OCI-LY7 (cell line): Measurements from ENCODE around the gene U2SURP. TPM values are rescaled to one million over a fixed set of nuclear protein-coding genes. Genes with fewer than 3 reads are reported as not detected.

Source experiments
- BruUV-seq: library from RNA; stranded (reverse); fragments of 400-500 nt; replicated peaks from 2 replicates; lab custom pipeline; 2021; lab: Mats Ljungman, UMichigan
- CTCF ChIA-PET: fragments of 300-600 bp; sonication (Branson Sonifier 250); formaldehyde crosslinking; loops from one replicate; lab custom pipeline; 2022; ENCODE audit warnings: antibody characterized with exemption; ENCODE audit not compliant: unreplicated experiment; lab: Charles Lee
- POLR2A ChIA-PET: fragments of 300-600 bp; sonication (Branson Sonifier 250); formaldehyde crosslinking; loops from one replicate; lab custom pipeline; 2022; ENCODE audit warnings: antibody characterized with exemption; lab: Charles Lee
- DNase-seq: peaks from one replicate; pipeline ENCODE4 v3.0.0-alpha.2; 2015; ENCODE audit warnings: low spot score
- H2AFZ ChIP-seq: fragments of 200-600 bp; sonication (generic), shearing (Covaris generic); 2 replicates; pipeline ENCODE4 v1.6.1; 2014; ENCODE audit warnings: mild to moderate bottlenecking, antibody characterized with exemption, low read length, moderate library complexity
- H3K27ac ChIP-seq: fragments of 200-600 bp; sonication (generic); 2 replicates; pipeline ENCODE4 v1.5.1; 2014; ENCODE audit warnings: mixed run types, low read depth, mild to moderate bottlenecking, moderate library complexity, low read length, inconsistent platforms; ENCODE audit not compliant: poor library complexity, severe bottlenecking
- H3K36me3 ChIP-seq: fragments of 200-600 bp; sonication (generic); 2 replicates; pipeline ENCODE4 v1.6.1; 2014; ENCODE audit warnings: mild to moderate bottlenecking, antibody characterized with exemption, low read length, moderate library complexity, mixed read lengths; ENCODE audit not compliant: insufficient read depth
- H3K4me1 ChIP-seq: fragments of 200-600 bp; sonication (generic); 2 replicates; pipeline ENCODE4 v1.5.1; 2014; ENCODE audit warnings: mild to moderate bottlenecking, low read length; ENCODE audit not compliant: insufficient read depth, poor library complexity, severe bottlenecking
- H3K4me2 ChIP-seq: fragments of 200-600 bp; sonication (generic); 2 replicates; pipeline ENCODE4 v1.6.1; 2014; ENCODE audit warnings: mild to moderate bottlenecking, low read length
- H3K4me3 ChIP-seq: fragments of 200-600 bp; sonication (generic); 2 replicates; pipeline ENCODE4 v1.5.1; 2014; ENCODE audit warnings: mild to moderate bottlenecking, low read depth, low read length; ENCODE audit not compliant: poor library complexity, severe bottlenecking
- H3K79me2 ChIP-seq: fragments of 200-600 bp; sonication (generic); 2 replicates; pipeline ENCODE4 v1.6.1; 2016; ENCODE audit warnings: low read depth, mild to moderate bottlenecking, low read length, moderate library complexity, mixed read lengths; ENCODE audit not compliant: insufficient read depth
- H3K9me2 ChIP-seq: fragments of 200-600 bp; sonication (generic); 2 replicates; pipeline ENCODE4 v1.6.1; 2016; ENCODE audit warnings: mild to moderate bottlenecking, low read length, mixed read lengths; ENCODE audit not compliant: insufficient read depth
- H3K9me3 ChIP-seq: fragments of 200-600 bp; sonication (generic); 2 replicates; pipeline ENCODE4 v1.6.1; 2014; ENCODE audit warnings: mild to moderate bottlenecking, mixed run types, low read length, mixed read lengths
- H4K20me1 ChIP-seq: fragments of 200-600 bp; sonication (generic); 2 replicates; pipeline ENCODE4 v1.6.1; 2014; ENCODE audit warnings: mild to moderate bottlenecking, antibody characterized with exemption, low read length, moderate library complexity, mixed read lengths; ENCODE audit not compliant: insufficient read depth
- EZH2phosphoT487 ChIP-seq: fragments of 200-600 bp; sonication (generic); IDR thresholded peaks from 2 replicates; pipeline ENCODE4 v1.6.1; 2018; ENCODE audit warnings: low read depth, borderline replicate concordance, mild to moderate bottlenecking, mixed run types, antibody characterized with exemption, low read length, moderate library complexity, mixed read lengths
- intact Hi-C: fragments of 100-400 bp; cut with micrococcal nuclease; formaldehyde crosslinking; loops from one replicate; pipeline ENCODE4 v1.10.0; 2022; ENCODE audit not compliant: unreplicated experiment
- total RNA-seq, 2 experiments: library from RNA; depleted of rRNA in 1 of 2; stranded (reverse); fragments of >200 nt in 1 of 2; shearing (Covaris generic) in 1 of 2; gene quantifications; 2 replicates each; pipeline ENCODE4 v1.2.3, GENCODE V29; 2014 to 2022
- TF ChIP-seq, protein P1 (sequence below): fragments of 200-600 bp; sonication (generic); conservative IDR thresholded peaks from 2 replicates; pipeline ENCODE4 v1.5.1; 2014; ENCODE audit warnings: mild to moderate bottlenecking, antibody characterized with exemption, low read length, moderate library complexity, mixed read lengths

Gene U2SURP
- total RNA-seq, 2 experiments from 2014 or later: 108 to 185 TPM

DNA sequence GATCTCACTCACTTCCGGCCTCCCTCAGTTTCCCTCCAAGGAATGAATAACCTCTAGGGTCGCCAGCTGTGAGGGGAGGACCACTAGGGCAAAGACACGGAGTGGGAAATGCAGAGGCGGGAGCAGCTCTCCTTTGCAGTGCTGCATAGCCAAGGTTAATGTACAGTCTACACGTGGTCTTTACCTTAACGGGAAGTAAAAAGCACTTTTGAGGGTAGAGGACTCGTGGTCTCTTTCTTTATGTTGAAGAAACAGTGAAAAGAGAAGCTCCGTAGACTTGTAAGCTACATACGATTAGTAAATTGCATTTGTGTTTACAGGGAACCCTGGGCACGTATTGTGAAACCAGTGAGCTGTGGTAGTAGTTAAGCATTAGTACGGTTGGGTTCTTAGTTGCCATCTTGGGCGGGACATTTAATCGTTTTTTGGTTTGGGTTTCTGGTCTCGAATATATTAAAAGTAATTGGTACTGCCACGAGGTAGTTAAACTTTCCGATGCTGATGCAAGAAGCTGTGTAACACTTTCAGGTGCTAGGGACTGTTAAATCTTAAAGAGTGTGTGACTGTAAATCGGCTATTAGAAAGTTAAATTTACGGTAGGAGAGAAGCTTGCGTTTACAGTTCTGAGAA is 828 bp downstream of the U2SURP start:
- Histone ChIP-seq H4K20me1 (peaks cover 36% of the 10 kb centered on the region), H3K4me1 (peaks cover 32% of the 10 kb centered on the region), H3K4me3 (peak overlapping the region; percentile 100), H3K36me3 (peaks cover 24% of the 10 kb centered on the region), H3K79me2 (peaks cover 65% of the 10 kb centered on the region), H3K9me2 (no peaks in the 10 kb centered on the region), H2AFZ (peak overlapping the region; percentile 91; the same call in 1 of the 2 replicates), H3K27ac (peak overlapping the region; percentile 82), H3K4me2 (peak overlapping the region; percentile 97), H3K9me3 (no peaks in the 10 kb centered on the region)
- DNase-seq: peak; percentile 60
- no TSS peak for BruUV-seq
- intact Hi-C loops: loop anchor here (10.0 kb wide), 2 partner anchors 843 to 977 kb away; partner anchors contain the start of gene SLC9A9
- CTCF ChIA-PET: no interaction called here
- POLR2A ChIA-PET: interaction anchor here (0.7 to 3.3 kb wide), 11 partner anchors 7 to 423 kb away, joined by 3 to 37 read pairs (median 3); partner anchors contain the start of gene ATR
- TF ChIP-seq EZH2phosphoT487: no peak
- TF ChIP-seq, protein P1, sequence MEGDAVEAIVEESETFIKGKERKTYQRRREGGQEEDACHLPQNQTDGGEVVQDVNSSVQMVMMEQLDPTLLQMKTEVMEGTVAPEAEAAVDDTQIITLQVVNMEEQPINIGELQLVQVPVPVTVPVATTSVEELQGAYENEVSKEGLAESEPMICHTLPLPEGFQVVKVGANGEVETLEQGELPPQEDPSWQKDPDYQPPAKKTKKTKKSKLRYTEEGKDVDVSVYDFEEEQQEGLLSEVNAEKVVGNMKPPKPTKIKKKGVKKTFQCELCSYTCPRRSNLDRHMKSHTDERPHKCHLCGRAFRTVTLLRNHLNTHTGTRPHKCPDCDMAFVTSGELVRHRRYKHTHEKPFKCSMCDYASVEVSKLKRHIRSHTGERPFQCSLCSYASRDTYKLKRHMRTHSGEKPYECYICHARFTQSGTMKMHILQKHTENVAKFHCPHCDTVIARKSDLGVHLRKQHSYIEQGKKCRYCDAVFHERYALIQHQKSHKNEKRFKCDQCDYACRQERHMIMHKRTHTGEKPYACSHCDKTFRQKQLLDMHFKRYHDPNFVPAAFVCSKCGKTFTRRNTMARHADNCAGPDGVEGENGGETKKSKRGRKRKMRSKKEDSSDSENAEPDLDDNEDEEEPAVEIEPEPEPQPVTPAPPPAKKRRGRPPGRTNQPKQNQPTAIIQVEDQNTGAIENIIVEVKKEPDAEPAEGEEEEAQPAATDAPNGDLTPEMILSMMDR: no peak

DNA sequence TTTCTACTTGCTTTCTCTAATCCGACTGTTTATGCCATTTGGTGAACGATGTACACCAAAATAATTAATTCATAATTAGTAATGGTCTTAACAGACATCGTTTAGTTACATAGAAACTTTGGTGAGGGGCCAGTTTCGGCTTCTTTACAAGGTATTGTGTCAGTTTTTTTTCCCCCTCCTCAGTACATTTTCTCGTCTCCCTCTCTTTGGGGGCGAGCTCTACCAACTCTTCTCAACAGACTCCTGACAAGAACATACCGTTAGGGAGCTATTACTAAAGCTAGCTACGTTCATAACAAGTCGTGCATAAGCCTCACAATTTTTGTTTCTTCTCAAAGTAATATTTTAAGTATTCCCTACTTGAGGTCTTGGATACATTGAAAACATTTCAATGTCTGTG is 1.4 kb downstream of the U2SURP start:
- TSS peak; percentile 63 for BruUV-seq
- ChIA-PET POLR2A (interaction anchor here (0.7 to 3.3 kb wide), 8 partner anchors 10 to 423 kb away, joined by 3 to 37 read pairs (median 4); partner anchors contain the start of gene ATR), CTCF (no interaction called here)
- intact Hi-C loops: loop anchor here (10.0 kb wide), 2 partner anchors 842 to 978 kb away; partner anchors contain the start of gene SLC9A9
- H3K36me3 ChIP-seq: peaks cover 28% of the 10 kb centered on the region
- no peak for DNase-seq
- H3K4me2 ChIP-seq: peak overlapping the region; percentile 97
- peaks cover 39% of the 10 kb centered on the region for H4K20me1 ChIP-seq
- peak overlapping the region; percentile 100 for H3K4me3 ChIP-seq
- no peaks in the 10 kb centered on the region for H3K9me2 ChIP-seq
- H3K4me1 ChIP-seq: peaks cover 32% of the 10 kb centered on the region
- H3K27ac ChIP-seq: peak overlapping the region; percentile 82
- TF ChIP-seq, protein P1: no peak
- no peak for TF ChIP-seq EZH2phosphoT487
- no peak overlapping the region for H2AFZ ChIP-seq
- no peaks in the 10 kb centered on the region for H3K9me3 ChIP-seq
- peaks cover 71% of the 10 kb centered on the region for H3K79me2 ChIP-seq

DNA sequence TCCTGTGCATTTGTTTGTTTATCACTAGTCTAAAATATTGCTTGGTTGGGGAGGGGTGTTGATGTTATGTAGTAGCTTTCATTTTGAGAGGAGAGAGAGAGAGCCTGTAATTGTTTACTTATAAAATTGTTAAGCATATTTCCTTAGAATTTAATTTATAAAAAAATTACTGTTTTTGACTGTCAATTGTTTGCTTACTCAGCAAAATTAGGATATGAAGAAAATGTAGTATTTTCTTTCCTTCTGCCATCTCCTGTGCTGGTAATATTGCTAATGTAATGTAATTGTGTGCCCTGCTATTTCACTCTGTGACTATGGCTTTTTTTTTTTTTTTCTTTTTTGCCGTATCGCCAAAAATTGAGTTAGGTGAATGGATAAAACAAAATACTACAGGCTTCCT is 3.5 kb downstream of the U2SURP start:
- Histone ChIP-seq H3K4me1 (peaks cover 37% of the 10 kb centered on the region), H3K9me3 (no peaks in the 10 kb centered on the region), H3K4me3 (peak overlapping the region; percentile 100), H4K20me1 (peaks cover 52% of the 10 kb centered on the region), H3K9me2 (no peaks in the 10 kb centered on the region), H3K79me2 (peaks cover 92% of the 10 kb centered on the region), H3K27ac (no peak overlapping the region), H2AFZ (no peak overlapping the region), H3K36me3 (peaks cover 31% of the 10 kb centered on the region), H3K4me2 (peak overlapping the region; percentile 97)
- BruUV-seq: no TSS peak
- intact Hi-C loops: loop anchor here (10.0 kb wide), 2 partner anchors 840 to 980 kb away; partner anchors contain the start of gene SLC9A9
- TF ChIP-seq EZH2phosphoT487: no peak
- TF ChIP-seq, protein P1: no peak
- no peak for DNase-seq
- CTCF ChIA-PET: no interaction called here
- POLR2A ChIA-PET: interaction anchor here (0.6 to 1.2 kb wide), 3 partner anchors 8 to 21 kb away, joined by 3 to 4 read pairs (median 3); no protein-coding TSS in a partner anchor
